Liver (tissue), 3 donors: Measurements from ENCODE around the gene FGF14.

ENCODE experiments used
- CTCF ChIP-seq: fragments of 150-350 bp; IDR thresholded peaks from 2 replicates; pipeline ENCODE4 v1.5.1; 2017; ENCODE audit warnings: improper control_type of control experiment, low read depth, low read length; ENCODE audit not compliant: missing input control
- GABPA ChIP-seq, 2 donors: IDR thresholded peaks in 1 of 2; conservative IDR thresholded peaks in 1 of 2; 2 replicates each; pipeline ENCODE4 v1.6.1; 2016; ENCODE audit warnings: antibody characterized with exemption in 2 of 2, mild to moderate bottlenecking in 1 of 2, moderate library complexity in 1 of 2
- HNF4G ChIP-seq: IDR thresholded peaks from 2 replicates; pipeline ENCODE4 v1.6.1; 2016; ENCODE audit warnings: antibody characterized with exemption
- JUND ChIP-seq, 2 donors: IDR thresholded peaks; 2 replicates each; pipeline ENCODE4 v1.6.1; 2016; ENCODE audit warnings: antibody characterized with exemption in 2 of 2
- MAX ChIP-seq: IDR thresholded peaks from 2 replicates; pipeline ENCODE4 v1.6.1; 2016; ENCODE audit warnings: antibody characterized with exemption
- RAD21 ChIP-seq, 2 donors: IDR thresholded peaks; 2 replicates each; pipeline ENCODE4 v1.6.1; 2016; ENCODE audit warnings: antibody characterized with exemption in 2 of 2, mild to moderate bottlenecking in 2 of 2
- REST ChIP-seq: IDR thresholded peaks from 2 replicates; pipeline ENCODE4 v1.6.1; 2016; ENCODE audit warnings: antibody characterized with exemption, mild to moderate bottlenecking
- TAF1 ChIP-seq: conservative IDR thresholded peaks from 2 replicates; pipeline ENCODE4 v1.6.1; 2016; ENCODE audit warnings: antibody characterized with exemption, mild to moderate bottlenecking
- YY1 ChIP-seq: IDR thresholded peaks from 2 replicates; pipeline ENCODE4 v1.6.1; 2016; ENCODE audit warnings: antibody characterized with exemption, mild to moderate bottlenecking
- ZBTB33 ChIP-seq: IDR thresholded peaks from 2 replicates; pipeline ENCODE4 v1.6.1; 2016; ENCODE audit warnings: antibody characterized with exemption
- donor health status: healthy.
- donor health status: healthy.

- TF ChIP-seq CTCF (no peak), TAF1 (no peak), MAX (no peak), JUND (IDR thresholded peaks at IDR 0.05) (no peak), REST (no peak), YY1 (no peak), ZBTB33 (no peak), GABPA (IDR thresholded peaks at IDR 0.05 in 1 of 2, conservative IDR thresholded peaks at IDR 0.05 in 1 of 2) (no peak), RAD21 (IDR thresholded peaks at IDR 0.05) (no peak), HNF4G (no peak)
Measured at GRCh38 chr13:101868585-101869469, 533.0 kb downstream of the FGF14 start.
